Psoas muscle (tissue), 8 donors: Measurements from ENCODE around the gene CLEC11A. TPM values are rescaled to one million over a fixed set of nuclear protein-coding genes. Genes with fewer than 3 reads are reported as not detected.
"Not testable (repeated sequence)": the region's sequence is repeated elsewhere in the genome, so short reads cannot be mapped to it uniquely, and the experiment has no call there.

Experiments used
- ATAC-seq, 4 donors: fragments of 200-7000 bp; cut with Tn5 transposase; one replicate each; pipeline ENCODE4 v1.9.1; 2020; ENCODE audit warnings: moderate library complexity in 3 of 4, mild to moderate bottlenecking in 2 of 4
- DNase-seq, 2 donors: peaks; one replicate each; pipeline ENCODE4 v3.0.0-alpha.2; 2020
- H3K27ac ChIP-seq: fragments of 200-600 bp; one replicate; pipeline ENCODE4 v1.8.0; 2022
- H3K27me3 ChIP-seq, 3 donors: fragments of 200-600 bp in 1 of 3; one replicate each; pipeline versions ENCODE4 v1.6.1 to v1.8.0; 2013 to 2022; ENCODE audit warnings: low read length in 2 of 3, mild to moderate bottlenecking in 2 of 3, moderate library complexity in 1 of 3; ENCODE audit not compliant: insufficient read depth in 3 of 3
- H3K36me3 ChIP-seq, 2 donors: fragments of 200-600 bp in 1 of 2; one replicate each; pipeline versions ENCODE4 v1.6.1 to v1.8.0; 2013 to 2022; ENCODE audit warnings: low read depth in 1 of 2, mild to moderate bottlenecking in 1 of 2, moderate library complexity in 1 of 2; ENCODE audit not compliant: insufficient read depth in 1 of 2
- H3K4me1 ChIP-seq: fragments of 200-600 bp; one replicate; pipeline ENCODE4 v1.8.0; 2022
- H3K4me3 ChIP-seq: fragments of 200-600 bp; one replicate; pipeline ENCODE4 v1.8.0; 2022; ENCODE audit warnings: mild to moderate bottlenecking
- H3K9me3 ChIP-seq: fragments of 200-600 bp; one replicate; pipeline ENCODE4 v1.8.0; 2022
- CTCF ChIP-seq: fragments of 200-600 bp; IDR thresholded peaks from one replicate; pipeline ENCODE4 v1.8.0; 2022; ENCODE audit warnings: antibody characterized with exemption
- WGBS, 3 donors: extraction: QIAGEN DNeasy Blood & Tissue Kit; methylation state at CpG; one replicate each; pipeline versions ENCODE4 v1.1.6 to v1.1.7; 2013; 5-methylcytosine and 5-hydroxymethylcytosine counted together
- intact Hi-C, 2 donors: fragments of 100-400 bp; cut with DNase I; formaldehyde crosslinking; loops; one replicate each; pipeline versions ENCODE4 v1.11.0 to v1.14.2; 2022
- polyA plus RNA-seq, 3 donors: library from polyadenylated mRNA; stranded (reverse); fragments of 200-250 nt; gene quantifications; one replicate each; pipeline ENCODE4 v1.2.3, GENCODE V29; 2013
- total RNA-seq, 4 donors: library from RNA; stranded (reverse); fragmentation: NEBNext Ultra II Directional in 2 of 4; extraction: Animal tissue kit (Norgen Biotek cat#: 25700) in 2 of 4; gene quantifications; one replicate each; pipeline versions ENCODE4 v1.2.1 to v1.2.4, GENCODE V29; 2021 to 2023
- donor health status: healthy with polysubstance abuse.
- donor health status: DM: no; HTN: no; CAD: no; lungs with moderate emphysema.
- donor health status: Bipolar disorder and iron deficiency.
- donor health status: healthy.
- donor health status: DM: yes; HTN: yes; CAD: no.
- donor health status: DM: no; HTN: no; CAD: no.
- donor health status: DM: no; HTN: no; CAD: no.
- donor health status: DM: yes; HTN: yes; CAD: no.

CLEC11A gene
- total and polyA plus RNA-seq, 7 donors, result 0.83 to 4.5 (median 1.7) TPM

GRCh38 chr19:50759886-50760285, 36.7 kb downstream of the CLEC11A start:
- Histone ChIP-seq H3K27ac (no peak overlapping the region), H3K4me3 (no peak overlapping the region), H3K27me3 (peaks cover 0 to 7% (median 0%) of the 10 kb centered on the region in 3 donors), H3K4me1 (no peaks in the 10 kb centered on the region), H3K36me3 (no peaks in the 10 kb centered on the region), H3K9me3 (no peaks in the 10 kb centered on the region)
- 70 to 85% (median 76%) methylated on average over 4 of the region's 4 CpGs for WGBS, 3 donors
- DNase-seq (no peak), ATAC-seq (no peak)
- intact Hi-C loops, result no loop called here
- TF ChIP-seq CTCF, result no peak

- 34 to 49% (median 38%) methylated on average over 3 of the region's 3 CpGs for WGBS, 3 donors
- ATAC-seq, H3K36me3 ChIP-seq, H3K4me1 ChIP-seq, H3K27ac ChIP-seq, H3K4me3 ChIP-seq, H3K9me3 ChIP-seq, intact Hi-C loops, H3K27me3 ChIP-seq, DNase-seq: not testable (repeated sequence)
Observed at GRCh38 chr19:50761501-50761900, 38.3 kb downstream of the CLEC11A start.

DNA sequence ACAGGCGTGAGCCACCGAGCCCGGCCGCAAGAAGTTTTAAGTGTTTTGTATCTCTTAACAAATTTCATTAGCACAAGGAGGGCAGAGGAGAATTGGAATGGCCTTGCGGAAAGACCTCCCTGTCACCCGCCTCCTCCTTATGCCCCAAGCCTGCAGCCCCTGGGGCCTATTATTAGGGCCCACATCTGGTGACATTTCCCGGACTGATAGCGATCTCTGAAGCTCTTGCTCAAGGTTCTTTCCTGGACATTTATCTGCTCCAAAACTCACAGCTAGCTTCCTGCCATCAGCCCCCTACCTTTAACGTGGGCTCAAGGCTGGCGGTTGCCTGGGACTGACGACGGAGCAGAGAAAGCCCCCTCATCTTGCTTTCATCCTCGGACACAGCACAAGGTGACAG, 40.4 kb downstream of the CLEC11A start:
- 64 to 76% (median 75%) methylated on average over 9 to 13 of the region's 13 CpGs for WGBS, 3 donors

DNA sequence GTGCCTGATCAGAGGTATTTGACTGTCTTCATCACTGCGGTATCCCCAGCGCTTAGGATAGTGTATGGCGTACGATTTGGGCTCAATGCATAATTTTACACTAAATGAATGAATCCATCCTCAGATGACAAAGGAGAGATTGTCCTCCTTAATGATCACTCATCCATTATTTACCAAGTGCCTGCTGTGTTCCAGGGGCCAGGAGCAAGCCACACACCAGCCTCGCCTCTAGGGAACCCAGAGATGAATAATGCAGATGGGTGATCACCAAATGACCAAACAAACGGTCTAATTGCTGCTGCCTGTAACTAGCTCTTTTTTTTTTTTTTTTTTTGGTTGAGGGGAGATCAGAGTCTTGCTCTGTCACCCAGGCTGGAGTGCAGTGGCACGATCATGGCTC, 41.2 kb downstream of the CLEC11A start:
- no peaks in the 10 kb centered on the region for H3K4me1 ChIP-seq
- TF ChIP-seq CTCF, result no peak
- WGBS, 3 donors, result 60 to 70% (median 65%) methylated on average over 7 of the region's 7 CpGs
- H3K9me3 ChIP-seq, result no peaks in the 10 kb centered on the region
- intact Hi-C loops, result no loop called here
- H3K27ac ChIP-seq, result no peak overlapping the region
- no peak overlapping the region for H3K4me3 ChIP-seq
- H3K36me3 ChIP-seq, result no peaks in the 10 kb centered on the region
- ATAC-seq, result no peak
- no peak for DNase-seq
- peaks cover 0 to 10% (median 0%) of the 10 kb centered on the region in 3 donors for H3K27me3 ChIP-seq

More for the DNA sequence above, 40.4 kb downstream of the CLEC11A start:
- H3K4me3 ChIP-seq, H3K9me3 ChIP-seq, DNase-seq, ATAC-seq, H3K27me3 ChIP-seq, H3K36me3 ChIP-seq, intact Hi-C loops, H3K27ac ChIP-seq, H3K4me1 ChIP-seq: not testable (repeated sequence)

GRCh38 chr19:50766746-50767145, 43.6 kb downstream of the CLEC11A start:
- H3K36me3 ChIP-seq, H3K4me3 ChIP-seq, ATAC-seq, DNase-seq, H3K4me1 ChIP-seq, intact Hi-C loops, H3K9me3 ChIP-seq, H3K27ac ChIP-seq: not testable (repeated sequence)
- 65 to 74% (median 69%) methylated on average over 10 to 12 of the region's 12 CpGs for WGBS, 3 donors
- H3K27me3 ChIP-seq, result peaks cover 0 to 25% (median 0%) of the 10 kb centered on the region in 3 donors

DNA sequence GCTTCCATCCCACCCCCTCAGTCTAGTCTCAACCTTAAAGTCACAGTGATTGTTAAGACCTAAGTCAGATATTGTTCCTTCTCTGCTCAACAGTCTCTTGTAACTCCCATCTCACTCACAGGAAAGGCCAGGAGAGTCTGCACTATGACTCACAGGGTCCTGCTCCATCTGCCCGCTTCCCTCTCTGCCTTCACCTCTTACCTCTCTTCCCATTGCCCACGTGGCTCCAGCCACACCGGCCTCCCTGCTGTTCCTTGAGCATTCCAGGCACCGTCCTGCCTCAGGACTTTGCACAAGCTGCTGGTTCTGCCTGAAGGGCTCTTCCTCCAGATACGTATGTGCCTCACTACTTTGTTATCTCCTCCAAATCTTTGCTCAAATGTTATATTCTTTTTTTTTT, 44.1 kb downstream of the CLEC11A start:
- DNase-seq, H3K4me3 ChIP-seq, H3K36me3 ChIP-seq, H3K9me3 ChIP-seq, intact Hi-C loops, H3K27ac ChIP-seq, H3K4me1 ChIP-seq, ATAC-seq: not testable (repeated sequence)
- peaks cover 0 to 23% (median 0%) of the 10 kb centered on the region in 3 donors for H3K27me3 ChIP-seq
- 33 to 44% (median 38%) methylated on average over 5 of the region's 5 CpGs for WGBS, 3 donors

- no peak for TF ChIP-seq CTCF
- ATAC-seq (no peak), DNase-seq (no peak)
- Histone ChIP-seq H3K36me3 (no peaks in the 10 kb centered on the region), H3K27me3 (peaks cover 0 to 18% (median 0%) of the 10 kb centered on the region in 3 donors), H3K9me3 (no peaks in the 10 kb centered on the region), H3K27ac (no peak overlapping the region), H3K4me3 (no peak overlapping the region), H3K4me1 (no peaks in the 10 kb centered on the region)
- intact Hi-C loops, result no loop called here
- WGBS, 3 donors, result 60 to 68% (median 67%) methylated on average over 5 of the region's 5 CpGs
Observed at GRCh38 chr19:50768277-50768676, 45.1 kb downstream of the CLEC11A start.

- H3K4me1 ChIP-seq, intact Hi-C loops, H3K4me3 ChIP-seq, ATAC-seq, H3K9me3 ChIP-seq, H3K27ac ChIP-seq, DNase-seq, H3K36me3 ChIP-seq: not testable (repeated sequence)
- 70 to 97% (median 78%) methylated on average over 2 of the region's 2 CpGs for WGBS, 3 donors
- H3K27me3 ChIP-seq, result peaks cover 0 to 25% (median 0%) of the 10 kb centered on the region in 3 donors
Observed at GRCh38 chr19:50770164-50770563, 47.0 kb downstream of the CLEC11A start, which contains the start of gene GPR32. GPR32 (plus strand) TSS chr19:50770464; CDS start chr19:50770601, 137 bp downstream.
